ENCODE measurements around the gene PSME2.
A peak's percentile ranks its signal among the peaks of the same experiment; 100 is the strongest.

Gene PSME2

DNA sequence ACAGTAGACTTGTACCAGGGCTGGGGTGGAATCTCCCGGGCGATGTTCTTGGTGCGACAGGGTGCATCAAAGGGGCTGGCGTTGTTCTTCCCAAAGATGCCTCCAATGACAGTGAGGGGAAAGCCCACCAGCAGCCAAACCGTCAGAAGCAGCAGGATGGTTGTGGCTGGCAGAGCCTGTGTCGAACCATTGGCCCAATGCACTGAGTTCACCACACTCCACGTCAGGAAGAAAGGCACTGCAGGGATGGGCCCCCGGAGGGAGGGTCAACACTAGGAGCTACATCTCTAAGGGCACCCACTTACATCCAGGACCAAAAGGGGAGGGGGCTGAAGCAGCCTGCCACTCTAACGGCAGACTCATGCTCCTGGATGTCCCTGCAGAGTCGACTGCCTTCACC is 44.0 kb upstream of the PSME2 start:
- TF ChIP-seq, protein P1, sequence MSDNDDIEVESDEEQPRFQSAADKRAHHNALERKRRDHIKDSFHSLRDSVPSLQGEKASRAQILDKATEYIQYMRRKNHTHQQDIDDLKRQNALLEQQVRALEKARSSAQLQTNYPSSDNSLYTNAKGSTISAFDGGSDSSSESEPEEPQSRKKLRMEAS (IDR thresholded peaks at IDR 0.05; ENCODE audit: low read depth, low read length), result no peak
- TF ChIP-seq POLR2A (IDR thresholded peaks at IDR 0.05; ENCODE audit: extremely low read depth, insufficient read length) (no peak), MYC (IDR thresholded peaks at IDR 0.05; ENCODE audit: low read depth, low read length) (no peak)
- TF ChIP-seq, protein P2, sequence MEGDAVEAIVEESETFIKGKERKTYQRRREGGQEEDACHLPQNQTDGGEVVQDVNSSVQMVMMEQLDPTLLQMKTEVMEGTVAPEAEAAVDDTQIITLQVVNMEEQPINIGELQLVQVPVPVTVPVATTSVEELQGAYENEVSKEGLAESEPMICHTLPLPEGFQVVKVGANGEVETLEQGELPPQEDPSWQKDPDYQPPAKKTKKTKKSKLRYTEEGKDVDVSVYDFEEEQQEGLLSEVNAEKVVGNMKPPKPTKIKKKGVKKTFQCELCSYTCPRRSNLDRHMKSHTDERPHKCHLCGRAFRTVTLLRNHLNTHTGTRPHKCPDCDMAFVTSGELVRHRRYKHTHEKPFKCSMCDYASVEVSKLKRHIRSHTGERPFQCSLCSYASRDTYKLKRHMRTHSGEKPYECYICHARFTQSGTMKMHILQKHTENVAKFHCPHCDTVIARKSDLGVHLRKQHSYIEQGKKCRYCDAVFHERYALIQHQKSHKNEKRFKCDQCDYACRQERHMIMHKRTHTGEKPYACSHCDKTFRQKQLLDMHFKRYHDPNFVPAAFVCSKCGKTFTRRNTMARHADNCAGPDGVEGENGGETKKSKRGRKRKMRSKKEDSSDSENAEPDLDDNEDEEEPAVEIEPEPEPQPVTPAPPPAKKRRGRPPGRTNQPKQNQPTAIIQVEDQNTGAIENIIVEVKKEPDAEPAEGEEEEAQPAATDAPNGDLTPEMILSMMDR (IDR thresholded peaks at IDR 0.05; ENCODE audit: low read depth, low read length), result no peak
- DNase-seq (ENCODE audit: low read depth), result no peak
- no peak overlapping the region for H3K4me3 ChIP-seq (ENCODE audit: low read depth, low read length)

DNA sequence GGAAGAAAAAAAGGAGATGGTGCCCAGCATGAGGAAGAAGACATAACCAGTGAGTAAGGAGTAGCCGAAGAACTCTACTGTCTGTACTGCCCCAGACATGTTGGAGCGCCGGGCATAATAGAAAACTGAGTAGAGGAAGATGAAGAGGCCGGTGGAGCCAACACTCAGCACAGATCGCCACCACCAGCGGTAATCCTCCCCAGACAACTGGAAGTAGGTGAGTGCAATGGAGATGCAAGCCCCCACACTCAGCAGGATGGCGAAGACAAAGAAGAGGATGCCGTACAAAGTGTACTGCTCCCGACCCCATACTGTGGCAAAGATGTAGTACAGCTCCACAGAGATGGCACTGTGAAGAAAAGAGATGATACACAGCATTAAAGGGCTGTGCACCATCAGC is 43.0 kb upstream of the PSME2 start:
- no peak for DNase-seq (ENCODE audit: low read depth)
- H3K4me3 ChIP-seq (ENCODE audit: low read depth, low read length), result no peak overlapping the region
- no peak for TF ChIP-seq MYC (IDR thresholded peaks at IDR 0.05; ENCODE audit: low read depth, low read length)
- TF ChIP-seq, protein P2 (IDR thresholded peaks at IDR 0.05; ENCODE audit: low read depth, low read length), result no peak
- no peak for TF ChIP-seq POLR2A (IDR thresholded peaks at IDR 0.05; ENCODE audit: extremely low read depth, insufficient read length)
- TF ChIP-seq, protein P1 (IDR thresholded peaks at IDR 0.05; ENCODE audit: low read depth, low read length), result no peak

DNA sequence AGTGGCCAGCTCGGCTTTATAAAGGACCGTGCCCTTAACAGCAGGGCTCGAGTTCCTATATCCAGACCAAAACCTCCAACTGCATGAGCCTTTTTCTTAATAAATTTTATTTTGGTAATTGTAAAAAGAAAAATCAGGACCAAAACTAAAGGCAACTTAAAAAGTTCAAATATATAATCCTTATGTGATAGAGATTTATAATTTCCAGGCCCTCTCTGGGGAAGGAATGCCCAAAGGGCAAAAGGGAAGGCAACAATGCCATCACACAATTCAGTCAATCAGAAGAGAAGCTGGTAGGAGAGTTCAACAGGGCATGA is 42.6 kb upstream of the PSME2 start:
- no peak for DNase-seq (ENCODE audit: low read depth)
- H3K4me3 ChIP-seq (ENCODE audit: low read depth, low read length), result peak overlapping the region; percentile 45

DNA sequence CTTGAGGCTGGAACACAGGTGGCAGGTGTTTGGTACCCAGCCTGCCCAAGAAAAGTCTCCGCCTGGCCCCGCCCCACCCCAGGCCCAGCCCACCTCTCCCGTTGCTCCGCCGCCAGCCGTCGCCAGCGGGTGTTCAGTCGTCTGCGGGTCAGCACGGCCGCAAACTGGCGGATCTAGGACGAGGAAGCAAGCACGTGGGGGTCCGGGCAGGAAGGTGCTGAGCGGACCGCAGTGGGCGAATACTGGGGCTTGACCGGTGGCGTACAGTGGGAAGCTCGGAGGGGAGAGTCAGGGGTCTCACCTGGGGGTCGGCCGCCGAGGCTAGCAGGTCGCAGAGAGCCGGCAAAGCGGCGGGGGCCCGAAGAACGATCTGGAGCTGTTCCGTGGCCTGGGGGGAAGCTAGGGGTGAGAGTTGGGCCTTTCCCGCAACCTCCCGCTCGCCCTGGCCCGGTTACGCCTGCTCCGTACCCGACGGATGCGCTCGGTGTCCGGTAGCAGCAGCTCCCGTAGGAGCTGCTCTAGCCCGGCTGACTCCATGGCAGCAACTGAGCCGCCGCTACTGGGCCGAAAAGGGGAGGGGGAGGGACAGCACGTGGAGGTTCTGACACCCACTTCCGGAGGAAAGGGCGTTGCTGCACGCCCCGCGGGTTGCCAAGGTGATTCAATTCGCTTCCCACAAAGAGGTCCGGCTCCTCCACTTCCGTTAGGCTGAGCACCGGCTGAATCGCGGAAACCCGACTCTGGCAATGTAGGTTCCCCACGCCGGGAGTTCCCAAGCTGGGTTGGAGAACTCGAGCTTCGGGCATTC is 42.0 kb upstream of the PSME2 start, which contains the start of gene IPO4:
Gene IPO4, minus strand, starts transcription at position 566 of the 808 bp plus-strand sequence. Its CDS starts 29 bp downstream, at position 537.
- TF ChIP-seq POLR2A (IDR thresholded peaks at IDR 0.05; ENCODE audit: extremely low read depth, insufficient read length), result peak; percentile 87
- TF ChIP-seq, protein P1 (IDR thresholded peaks at IDR 0.05; ENCODE audit: low read depth, low read length), result peak; percentile 100
- TF ChIP-seq MYC (IDR thresholded peaks at IDR 0.05; ENCODE audit: low read depth, low read length), result peak; percentile 100
- TF ChIP-seq, protein P2 (IDR thresholded peaks at IDR 0.05; ENCODE audit: low read depth, low read length), result no peak
- peak within 1 kb of the TSS; percentile 85 for H3K4me3 ChIP-seq (ENCODE audit: low read depth, low read length)
- peak; percentile 98 for DNase-seq (ENCODE audit: low read depth)

More for the DNA sequence above, 42.6 kb upstream of the PSME2 start:
- TF ChIP-seq POLR2A (IDR thresholded peaks at IDR 0.05; ENCODE audit: extremely low read depth, insufficient read length), result no peak
- TF ChIP-seq, protein P2 (IDR thresholded peaks at IDR 0.05; ENCODE audit: low read depth, low read length), result no peak
- no peak for TF ChIP-seq MYC (IDR thresholded peaks at IDR 0.05; ENCODE audit: low read depth, low read length)
- TF ChIP-seq, protein P1 (IDR thresholded peaks at IDR 0.05; ENCODE audit: low read depth, low read length), result no peak

DNA sequence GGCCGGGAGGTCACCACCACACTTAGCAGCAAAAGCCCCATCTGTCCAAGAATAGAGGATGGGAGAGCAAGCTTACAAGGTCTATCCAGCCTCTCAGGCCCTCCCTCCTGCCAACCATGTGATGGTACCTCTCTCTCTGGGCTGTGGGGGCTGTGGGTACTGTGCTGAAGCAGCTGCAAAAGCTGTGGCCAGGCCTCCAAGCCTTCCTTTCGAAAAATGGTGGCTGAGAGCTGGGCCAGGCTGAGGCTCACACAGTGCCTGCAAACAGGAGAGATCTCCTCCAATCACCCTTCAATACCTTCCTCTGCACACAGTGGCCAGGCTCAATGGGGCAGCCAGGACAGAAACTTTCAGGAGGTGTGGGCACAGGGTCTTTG is 41.1 kb upstream of the PSME2 start:
- peak overlapping the region; percentile 85 for H3K4me3 ChIP-seq (ENCODE audit: low read depth, low read length)
- no peak for DNase-seq (ENCODE audit: low read depth)
- TF ChIP-seq, protein P1 (IDR thresholded peaks at IDR 0.05; ENCODE audit: low read depth, low read length), result no peak
- no peak for TF ChIP-seq POLR2A (IDR thresholded peaks at IDR 0.05; ENCODE audit: extremely low read depth, insufficient read length)
- TF ChIP-seq, protein P2 (IDR thresholded peaks at IDR 0.05; ENCODE audit: low read depth, low read length), result no peak
- TF ChIP-seq MYC (IDR thresholded peaks at IDR 0.05; ENCODE audit: low read depth, low read length), result no peak

Measured in NB4 (cell line).